Right cardiac atrium (tissue), 5 donors: ENCODE measurements around the gene HOXC9. TPM values are rescaled to one million over a fixed set of nuclear protein-coding genes. Genes with fewer than 3 reads are reported as not detected.

Source experiments
- ATAC-seq, 2 donors: fragments of 200-7000 bp; cut with Tn5 transposase; one replicate each; pipeline versions ENCODE4 v1.8.0 to v1.9.1; 2020; ENCODE audit warnings: moderate library complexity in 2 of 2, mild to moderate bottlenecking in 1 of 2
- DNase-seq, 3 donors: peaks; one replicate each; pipeline ENCODE4 v3.0.0-alpha.2; 2020
- H3K27ac ChIP-seq: one replicate; pipeline ENCODE4 v1.5.1; 2013; ENCODE audit warnings: mild to moderate bottlenecking, low read length, control low read depth, moderate library complexity
- H3K27me3 ChIP-seq: one replicate; pipeline ENCODE4 v1.6.1; 2013; ENCODE audit not compliant: control insufficient read depth, insufficient read depth
- H3K4me1 ChIP-seq: one replicate; pipeline ENCODE4 v1.6.1; 2013; ENCODE audit warnings: low read length; ENCODE audit not compliant: control insufficient read depth, insufficient read depth
- H3K4me3 ChIP-seq: one replicate; pipeline ENCODE4 v1.5.1; 2013; ENCODE audit warnings: low read length, control low read depth
- H3K9me3 ChIP-seq: one replicate; pipeline ENCODE4 v1.6.1; 2013; ENCODE audit warnings: low read length; ENCODE audit not compliant: control insufficient read depth
- WGBS: extraction: QIAGEN DNeasy Blood & Tissue Kit; methylation state at CpG from one replicate; pipeline ENCODE4 v1.1.7; 2013; 5-methylcytosine and 5-hydroxymethylcytosine counted together
- intact Hi-C, 4 donors: fragments of 100-400 bp; cut with DNase I; formaldehyde crosslinking; loops; one replicate each; pipeline versions ENCODE4 v1.11.0 to v1.14.0; 2022 to 2023
- polyA plus RNA-seq: library from polyadenylated mRNA; stranded (reverse); fragments of 200-250 nt; gene quantifications from one replicate; pipeline ENCODE4 v1.2.3, GENCODE V29; 2013
- total RNA-seq, 4 donors: library from RNA; stranded (reverse); fragmentation: NEBNext Ultra II Directional; extraction: Animal tissue kit (Norgen Biotek cat#: 25700); gene quantifications; one replicate each; pipeline ENCODE4 v1.2.1, GENCODE V29; 2021
- donor health status: healthy with polysubstance abuse.
- donor health status: DM: no; HTN: yes; CAD: no.
- donor health status: DM: no; HTN: no; CAD: no.
- donor health status: DM: no; HTN: yes; CAD: no; lungs with severe emphysema.
- donor health status: DM: yes; HTN: yes; CAD: no.

Gene HOXC9
- total and polyA plus RNA-seq, 5 donors: 0.15 TPM; not detected in 4

GRCh38 chr12:54007538-54008259 is 7.7 kb downstream of the HOXC9 start:
- DNase-seq (no peak), ATAC-seq (no peak)
- peaks cover 2% of the 10 kb centered on the region for H3K4me1 ChIP-seq
- 50% methylated on average over 2 of the region's 2 CpGs for WGBS
- intact Hi-C loops: loop anchor here (2.0 to 5.0 kb wide), 2 partner anchors 193 to 195 kb away; no protein-coding TSS in a partner anchor
- no peak overlapping the region for H3K27ac ChIP-seq
- H3K27me3 ChIP-seq: no peaks in the 10 kb centered on the region
- no peak overlapping the region for H3K4me3 ChIP-seq
- no peaks in the 10 kb centered on the region for H3K9me3 ChIP-seq

GRCh38 chr12:54008260-54008552 is 8.2 kb downstream of the HOXC9 start:
- Histone ChIP-seq H3K4me1 (peaks cover 2% of the 10 kb centered on the region), H3K9me3 (no peaks in the 10 kb centered on the region), H3K4me3 (no peak overlapping the region), H3K27me3 (no peaks in the 10 kb centered on the region), H3K27ac (no peak overlapping the region)
- 18% methylated on average over 2 of the region's 2 CpGs for WGBS
- no peak for DNase-seq
- ATAC-seq: no peak
- intact Hi-C loops: loop anchor here in 2 of 4 donors (2.0 to 5.0 kb wide), 2 partner anchors 193 to 194 kb away; no protein-coding TSS in a partner anchor

- Histone ChIP-seq H3K27me3 (no peaks in the 10 kb centered on the region), H3K27ac (no peak overlapping the region), H3K4me1 (peaks cover 2% of the 10 kb centered on the region), H3K4me3 (peak overlapping the region; percentile 36), H3K9me3 (no peaks in the 10 kb centered on the region)
- intact Hi-C loops: loop anchor here in 2 of 4 donors (2.0 to 10.0 kb wide), 3 partner anchors 191 to 355 kb away; partner anchors contain the start of gene GPR84 (in 1 of the 2)
- 3% methylated on average over 51 of the region's 51 CpGs for WGBS
- ATAC-seq: no peak
- DNase-seq: peak in 1 of 3 donors; percentile 63
Observed at GRCh38 chr12:54009171-54010052, 9.5 kb downstream of the HOXC9 start.

GRCh38 chr12:54010053-54010971 is 10.4 kb downstream of the HOXC9 start:
- ATAC-seq (no peak), DNase-seq (no peak)
- no peaks in the 10 kb centered on the region for H3K9me3 ChIP-seq
- no peak overlapping the region for H3K4me3 ChIP-seq
- H3K4me1 ChIP-seq: peaks cover 2% of the 10 kb centered on the region
- H3K27me3 ChIP-seq: no peaks in the 10 kb centered on the region
- 17% methylated on average over 10 of the region's 10 CpGs for WGBS
- intact Hi-C loops: loop anchor here in 1 of 4 donors (10.0 kb wide), 1 partner anchor 354 kb away; the partner anchor contains the start of gene GPR84
- H3K27ac ChIP-seq: no peak overlapping the region

GRCh38 chr12:54010972-54011664 is 11.2 kb downstream of the HOXC9 start:
- Histone ChIP-seq H3K27ac (no peak overlapping the region), H3K4me3 (no peak overlapping the region), H3K4me1 (peaks cover 2% of the 10 kb centered on the region), H3K27me3 (no peaks in the 10 kb centered on the region), H3K9me3 (no peaks in the 10 kb centered on the region)
- WGBS: 7% methylated on average over 17 of the region's 17 CpGs
- no peak for DNase-seq
- ATAC-seq: no peak
- intact Hi-C loops: loop anchor here in 1 of 4 donors (10.0 kb wide), 1 partner anchor 354 kb away; the partner anchor contains the start of gene GPR84

- no peak overlapping the region for H3K27ac ChIP-seq
- WGBS: 20% methylated on average over 14 of the region's 14 CpGs
- no peaks in the 10 kb centered on the region for H3K9me3 ChIP-seq
- DNase-seq (no peak), ATAC-seq (no peak)
- no peaks in the 10 kb centered on the region for H3K27me3 ChIP-seq
- H3K4me1 ChIP-seq: peaks cover 2% of the 10 kb centered on the region
- H3K4me3 ChIP-seq: no peak overlapping the region
- intact Hi-C loops: loop anchor here in 1 of 4 donors (10.0 kb wide), 1 partner anchor 353 kb away; the partner anchor contains the start of gene GPR84
Observed at GRCh38 chr12:54011665-54012532, 11.9 kb downstream of the HOXC9 start.

- intact Hi-C loops: loop anchor here in 1 of 4 donors (10.0 kb wide), 1 partner anchor 352 kb away; the partner anchor contains the start of gene GPR84
- H3K27ac ChIP-seq: no peak overlapping the region
- DNase-seq: no peak
- H3K27me3 ChIP-seq: no peaks in the 10 kb centered on the region
- peaks cover 2% of the 10 kb centered on the region for H3K4me1 ChIP-seq
- WGBS: 23% methylated on average over 6 of the region's 6 CpGs
- no peak overlapping the region for H3K4me3 ChIP-seq
- ATAC-seq: no peak
- no peaks in the 10 kb centered on the region for H3K9me3 ChIP-seq
Observed at GRCh38 chr12:54012631-54013409, 12.9 kb downstream of the HOXC9 start.

- DNase-seq: peak in 1 of 3 donors; percentile 44
- Histone ChIP-seq H3K27ac (no peak overlapping the region), H3K9me3 (no peaks in the 10 kb centered on the region), H3K4me3 (no peak overlapping the region), H3K27me3 (no peaks in the 10 kb centered on the region), H3K4me1 (no peaks in the 10 kb centered on the region)
- no peak for ATAC-seq
- 7% methylated on average over 36 of the region's 36 CpGs for WGBS
- intact Hi-C loops: loop anchor here in 1 of 4 donors (10.0 kb wide), 1 partner anchor 350 kb away; the partner anchor contains the start of gene GPR84
Observed at GRCh38 chr12:54014377-54015017, 14.5 kb downstream of the HOXC9 start.
